B cell (primary cell): ENCODE measurements around the gene ENKUR. TPM values are rescaled to one million over a fixed set of nuclear protein-coding genes. Genes with fewer than 3 reads are reported as not detected.

Experiments used
- ATAC-seq: fragments of 200-7000 bp; cut with Tn5 transposase; one replicate; pipeline ENCODE4 v1.10.0; 2021; ENCODE audit warnings: low read depth, mild to moderate bottlenecking, moderate number of reproducible peaks, moderate library complexity
- CTCF ChIA-PET: fragments of 350-600 bp; sonication (Branson Sonifier 250); formaldehyde crosslinking; loops from one replicate; lab custom pipeline; 2021; ENCODE audit warnings: antibody characterized with exemption, inconsistent platforms; lab: Charles Lee
- POLR2A ChIA-PET: fragments of 350-600 bp; sonication (Branson Sonifier 250); formaldehyde crosslinking; loops from one replicate; lab custom pipeline; 2021; ENCODE audit warnings: antibody characterized with exemption; lab: Charles Lee
- DNase-seq: peaks from one replicate; pipeline ENCODE4 v3.0.0; 2013
- H2AFZ ChIP-seq: 2 replicates; pipeline ENCODE4 v1.6.1; 2012; ENCODE audit warnings: mild to moderate bottlenecking, low read depth, low read length; ENCODE audit not compliant: insufficient read depth, poor library complexity, severe bottlenecking
- H3K27ac ChIP-seq, 2 donors: 1 replicate in 1 of 2; 2 replicates in 1 of 2; pipeline ENCODE4 v1.5.1; 2012 to 2013; ENCODE audit warnings: low read length in 2 of 2, mild to moderate bottlenecking in 2 of 2, moderate library complexity in 1 of 2
- H3K27me3 ChIP-seq, 4 experiments: fragments of 200-600 bp in 1 of 4; sonication (generic) in 1 of 4; replicated peaks in 1 of 4; 1 replicate in 2 of 4; 2 replicates in 2 of 4; pipeline versions ENCODE4 v1.6.1 to v1.7.0; 2013 to 2016; ENCODE audit warnings: low read length in 3 of 4, mild to moderate bottlenecking in 2 of 4, mixed read lengths in 1 of 4, moderate library complexity in 1 of 4; ENCODE audit not compliant: insufficient read depth in 4 of 4, control insufficient read depth in 3 of 4; ENCODE audit errors: control extremely low read depth in 1 of 4
- H3K36me3 ChIP-seq, 2 experiments: replicated peaks in 1 of 2; 1 replicate in 1 of 2; 2 replicates in 1 of 2; pipeline versions ENCODE4 v1.6.1 to v1.7.1; 2013; ENCODE audit warnings: low read length in 1 of 2; ENCODE audit not compliant: insufficient read depth in 2 of 2, control insufficient read depth in 1 of 2; ENCODE audit errors: control extremely low read depth in 1 of 2, extremely low read depth in 1 of 2
- H3K4me1 ChIP-seq, 2 donors: fragments of 200-600 bp in 1 of 2; sonication (generic) in 1 of 2; 1 replicate in 1 of 2; 2 replicates in 1 of 2; pipeline versions ENCODE4 v1.5.1 to v1.6.1; 2013 to 2017; ENCODE audit warnings: low read length in 2 of 2; ENCODE audit not compliant: control insufficient read depth in 2 of 2, insufficient read depth in 2 of 2
- H3K4me2 ChIP-seq: replicated peaks from 2 replicates; pipeline ENCODE3; 2012; ENCODE audit warnings: mild to moderate bottlenecking, low read depth, low read length; ENCODE audit not compliant: poor library complexity, severe bottlenecking
- H3K4me3 ChIP-seq, 5 experiments: fragments of 200-600 bp in 1 of 5; sonication (generic) in 1 of 5; 1 replicate in 3 of 5; 2 replicates in 2 of 5; pipeline versions ENCODE4 v1.5.1 to v1.7.0; 2011 to 2016; ENCODE audit warnings: low read length in 4 of 5, mild to moderate bottlenecking in 4 of 5, low read depth in 2 of 5, control low read depth in 1 of 5, moderate library complexity in 1 of 5; ENCODE audit not compliant: insufficient read depth in 1 of 5; ENCODE audit errors: control extremely low read depth in 1 of 5, extremely low read depth in 1 of 5
- H3K79me2 ChIP-seq: fragments of 200-600 bp; sonication (generic); one replicate; pipeline ENCODE4 v1.6.0; 2016; ENCODE audit warnings: low read length; ENCODE audit not compliant: control insufficient read depth, insufficient read depth
- H3K9ac ChIP-seq: fragments of 200-600 bp; sonication (generic); 2 replicates; pipeline ENCODE4 v1.6.1; 2017; ENCODE audit warnings: mild to moderate bottlenecking, low read length, moderate library complexity
- H3K9me3 ChIP-seq, 3 donors: one replicate each; pipeline versions ENCODE4 v1.6.1 to v1.7.1; 2013; ENCODE audit warnings: low read length in 2 of 3; ENCODE audit not compliant: control insufficient read depth in 2 of 3, insufficient read depth in 1 of 3; ENCODE audit errors: control extremely low read depth in 1 of 3
- H4K20me1 ChIP-seq: 2 replicates; pipeline ENCODE4 v1.6.0; 2012; ENCODE audit warnings: mild to moderate bottlenecking, low read length; ENCODE audit not compliant: insufficient read depth, control insufficient read depth, poor library complexity, severe bottlenecking
- H3K27ac Mint-ChIP-seq: one replicate; pipeline ENCODE4 v1.8.0; 2021; ENCODE audit warnings: mixed read lengths
- H3K27me3 Mint-ChIP-seq: one replicate; pipeline ENCODE4 v1.8.0; 2021; ENCODE audit warnings: mixed read lengths
- H3K4me1 Mint-ChIP-seq: one replicate; pipeline ENCODE4 v1.8.0; 2021; ENCODE audit warnings: mixed read lengths
- H3K4me3 Mint-ChIP-seq: one replicate; pipeline ENCODE4 v1.8.0; 2021; ENCODE audit warnings: mixed read lengths
- H3K9me3 Mint-ChIP-seq: one replicate; pipeline ENCODE4 v1.8.0; 2022; ENCODE audit warnings: mixed read lengths; ENCODE audit not compliant: insufficient read depth
- CTCF ChIP-seq: fragments of 200-600 bp; IDR thresholded peaks from one replicate; pipeline ENCODE4 v1.8.0; 2022; ENCODE audit warnings: antibody characterized with exemption, mild to moderate bottlenecking
- EZH2 ChIP-seq: IDR thresholded peaks from 2 replicates; pipeline ENCODE4 v1.6.1; 2012; ENCODE audit warnings: borderline replicate concordance, low read depth, mild to moderate bottlenecking, moderate library complexity, low read length; ENCODE audit not compliant: insufficient read depth, poor library complexity, severe bottlenecking
- WGBS: methylation state at CpG from one replicate; pipeline ENCODE4 v1.1.5; 2013; ENCODE audit warnings: missing lambda C conversion rate; ENCODE audit not compliant: insufficient coverage; 5-methylcytosine and 5-hydroxymethylcytosine counted together
- intact Hi-C: fragments of 100-400 bp; cut with micrococcal nuclease; formaldehyde crosslinking; loops from one replicate; pipeline ENCODE4 v1.10.0; 2022
- polyA plus RNA-seq: library from polyadenylated mRNA; depleted of rRNA; stranded (reverse); fragments of >200 nt; gene quantifications from 2 replicates; pipeline ENCODE4 v1.2.3, GENCODE V29; 2012
- total RNA-seq, 2 donors: library from RNA; stranded (reverse); fragments of 120-200 nt in 1 of 2; gene quantifications; 1 replicate in 1 of 2; 2 replicates in 1 of 2; pipeline versions ENCODE4 v1.2.3 to v1.2.4, GENCODE V29; 2013 to 2022

ENKUR gene
- total and polyA plus RNA-seq, 2 donors (not counting 1 experiment from before 2014, with no cell fraction given): not detected

GRCh38 chr10:25024528-25024927 lies 8.6 kb upstream of the ENKUR start:
- Mint-ChIP-seq H3K9me3 (no peaks in the 10 kb centered on the region), H3K27ac (no peak overlapping the region), H3K4me3 (no peak overlapping the region), H3K4me1 (peaks cover 4% of the 10 kb centered on the region), H3K27me3 (no peaks in the 10 kb centered on the region)
- H3K36me3 ChIP-seq: no peaks in the 10 kb centered on the region
- no peak overlapping the region for H3K4me3 ChIP-seq
- no peak overlapping the region for H3K27ac ChIP-seq
- no peak overlapping the region for H3K4me2 ChIP-seq
- TF ChIP-seq CTCF (no peak), EZH2 (no peak)
- POLR2A ChIA-PET: no interaction called here
- ATAC-seq (no peak), DNase-seq (no peak)
- H4K20me1 ChIP-seq: no peaks in the 10 kb centered on the region
- H3K79me2 ChIP-seq: peaks cover 2% of the 10 kb centered on the region
- H2AFZ ChIP-seq: no peak overlapping the region
- CTCF ChIA-PET: interaction anchor here (1.1 to 1.4 kb wide), 2 partner anchors 13 to 378 kb away, joined by 3 read pairs; no protein-coding TSS in a partner anchor
- no peaks in the 10 kb centered on the region for H3K9me3 ChIP-seq
- intact Hi-C loops: no loop called here
- H3K27me3 ChIP-seq: no peaks in the 10 kb centered on the region
- no peaks in the 10 kb centered on the region for H3K4me1 ChIP-seq
- 100% methylated on average over 5 of the region's 8 CpGs for WGBS
- H3K9ac ChIP-seq: no peak overlapping the region

- Histone ChIP-seq H3K4me3 (no peak overlapping the region), H2AFZ (no peak overlapping the region), H4K20me1 (no peaks in the 10 kb centered on the region), H3K27ac (no peak overlapping the region), H3K9me3 (no peaks in the 10 kb centered on the region), H3K36me3 (no peaks in the 10 kb centered on the region), H3K4me1 (no peaks in the 10 kb centered on the region), H3K4me2 (no peak overlapping the region), H3K27me3 (no peaks in the 10 kb centered on the region), H3K9ac (no peak overlapping the region), H3K79me2 (peaks cover 2% of the 10 kb centered on the region)
- TF ChIP-seq EZH2 (no peak), CTCF (no peak)
- intact Hi-C loops: no loop called here
- WGBS: 71% methylated on average over 1 of the region's 3 CpGs
- no peak for DNase-seq
- ChIA-PET POLR2A (no interaction called here), CTCF (interaction anchor here (1.4 kb wide), 1 partner anchor 377 kb away, joined by 3 read pairs; no protein-coding TSS in a partner anchor)
- no peak overlapping the region for H3K4me3 Mint-ChIP-seq
- no peak for ATAC-seq
- no peaks in the 10 kb centered on the region for H3K27me3 Mint-ChIP-seq
- no peak overlapping the region for H3K27ac Mint-ChIP-seq
- H3K9me3 Mint-ChIP-seq: no peaks in the 10 kb centered on the region
- peaks cover 5% of the 10 kb centered on the region for H3K4me1 Mint-ChIP-seq
Measured at GRCh38 chr10:25023278-25023677, 7.3 kb upstream of the ENKUR start.
